H9 (cell line): ENCODE measurements around the gene CHPT1. TPM values are rescaled to one million over a fixed set of nuclear protein-coding genes. Genes with fewer than 3 reads are reported as not detected.

Experiments
- DNase-seq: peaks from one replicate; pipeline ENCODE4 v3.0.0-alpha.2; 2017
- H2AFZ ChIP-seq: one replicate; pipeline ENCODE4 v1.6.1; 2013; ENCODE audit warnings: mild to moderate bottlenecking, low read length, control low read depth, moderate library complexity
- H2AK5ac ChIP-seq: 2 replicates; pipeline ENCODE4 v1.6.1; 2013; ENCODE audit warnings: low read length, control low read depth, mixed read lengths; ENCODE audit not compliant: insufficient read length
- H2BK120ac ChIP-seq: one replicate; pipeline ENCODE4 v1.6.1; 2013; ENCODE audit warnings: low read depth, mild to moderate bottlenecking, low read length, control low read depth, inconsistent platforms; ENCODE audit not compliant: poor library complexity, severe bottlenecking
- H2BK12ac ChIP-seq: 2 replicates; pipeline ENCODE4 v1.6.1; 2013; ENCODE audit warnings: low read length, control low read depth, mixed read lengths, low read depth; ENCODE audit not compliant: insufficient read length
- H2BK15ac ChIP-seq: 2 replicates; pipeline ENCODE4 v1.6.1; 2013; ENCODE audit warnings: low read depth, low read length, control low read depth
- H2BK20ac ChIP-seq: one replicate; pipeline ENCODE4 v1.6.1; 2013; ENCODE audit warnings: low read depth, mild to moderate bottlenecking, low read length, control low read depth, inconsistent platforms; ENCODE audit not compliant: poor library complexity, severe bottlenecking
- H2BK5ac ChIP-seq: 2 replicates; pipeline ENCODE4 v1.6.1; 2013; ENCODE audit warnings: low read length, control low read depth, mixed read lengths; ENCODE audit not compliant: insufficient read length
- H3K14ac ChIP-seq: 2 replicates; pipeline ENCODE4 v1.6.1; 2013; ENCODE audit warnings: low read length, control low read depth; ENCODE audit not compliant: insufficient read depth
- H3K18ac ChIP-seq: 2 replicates; pipeline ENCODE4 v1.6.1; 2013; ENCODE audit warnings: low read depth, mild to moderate bottlenecking, mixed read lengths, low read length, control low read depth; ENCODE audit not compliant: insufficient read length
- H3K23ac ChIP-seq: 2 replicates; pipeline ENCODE4 v1.6.1; 2013; ENCODE audit warnings: low read length, control low read depth, mixed read lengths, low read depth; ENCODE audit not compliant: insufficient read length
- H3K23me2 ChIP-seq: 2 replicates; pipeline ENCODE4 v1.6.1; 2013; ENCODE audit warnings: low read depth, mild to moderate bottlenecking, mixed read lengths, low read length, control low read depth; ENCODE audit not compliant: insufficient read length, poor library complexity, severe bottlenecking
- H3K27ac ChIP-seq: 2 replicates; pipeline ENCODE4 v1.5.1; 2013; ENCODE audit warnings: low read length, control low read depth, mixed read lengths, low read depth; ENCODE audit not compliant: insufficient read length
- H3K27me3 ChIP-seq: 2 replicates; pipeline ENCODE4 v1.6.1; 2013; ENCODE audit warnings: low read length, control low read depth, inconsistent platforms; ENCODE audit not compliant: insufficient read depth
- H3K4ac ChIP-seq: 2 replicates; pipeline ENCODE4 v1.6.1; 2013; ENCODE audit warnings: low read depth, mild to moderate bottlenecking, control low read depth, inconsistent platforms, low read length, moderate library complexity
- H3K4me1 ChIP-seq: 2 replicates; pipeline ENCODE4 v1.6.1; 2013; ENCODE audit warnings: low read length, control low read depth, inconsistent platforms; ENCODE audit not compliant: insufficient read depth
- H3K4me2 ChIP-seq: 2 replicates; pipeline ENCODE4 v1.6.1; 2013; ENCODE audit warnings: low read length, control low read depth, mixed read lengths; ENCODE audit not compliant: insufficient read length, insufficient read depth
- H3K56ac ChIP-seq: 2 replicates; pipeline ENCODE4 v1.6.1; 2013; ENCODE audit warnings: low read depth, mild to moderate bottlenecking, mixed read lengths, low read length, control low read depth; ENCODE audit not compliant: insufficient read length
- H3K79me1 ChIP-seq: 2 replicates; pipeline ENCODE4 v1.6.1; 2013; ENCODE audit warnings: low read depth, mild to moderate bottlenecking, moderate library complexity, low read length, control low read depth, inconsistent platforms; ENCODE audit not compliant: insufficient read depth, poor library complexity, severe bottlenecking
- H3K79me2 ChIP-seq: 2 replicates; pipeline ENCODE4 v1.6.1; 2013; ENCODE audit warnings: low read length, control low read depth, inconsistent platforms; ENCODE audit not compliant: insufficient read depth
- H3K9ac ChIP-seq: 2 replicates; pipeline ENCODE4 v1.6.1; 2013; ENCODE audit warnings: low read length, control low read depth, mixed read lengths; ENCODE audit not compliant: insufficient read length; ENCODE audit errors: extremely low read depth
- H3K9me3 ChIP-seq: one replicate; pipeline ENCODE4 v1.6.1; 2013; ENCODE audit warnings: low read depth, low read length, inconsistent platforms; ENCODE audit not compliant: control insufficient read depth
- H3T11ph ChIP-seq: one replicate; pipeline ENCODE4 v1.6.1; 2013; ENCODE audit warnings: mild to moderate bottlenecking, low read length, control low read depth, inconsistent platforms
- H4K20me1 ChIP-seq: one replicate; pipeline ENCODE4 v1.6.1; 2013; ENCODE audit not compliant: control insufficient read depth, insufficient read length, insufficient read depth
- H4K5ac ChIP-seq: 2 replicates; pipeline ENCODE4 v1.6.1; 2013; ENCODE audit warnings: low read depth, mild to moderate bottlenecking, mixed read lengths, low read length, control low read depth; ENCODE audit not compliant: insufficient read length
- H4K8ac ChIP-seq: replicated peaks from 2 replicates; pipeline ENCODE4 v1.6.1; 2013; ENCODE audit warnings: low read length, control low read depth, mixed read lengths, low read depth; ENCODE audit not compliant: insufficient read length
- H4K91ac ChIP-seq: 2 replicates; pipeline ENCODE4 v1.6.1; 2013; ENCODE audit warnings: low read depth, mild to moderate bottlenecking, moderate library complexity, mixed read lengths, low read length, control low read depth; ENCODE audit not compliant: insufficient read length
- H3K27ac Mint-ChIP-seq, 3 experiments: 2 replicates in 2 of 3; 3 replicates in 1 of 3; pipeline ENCODE4 v1.8.0; 2020 to 2021; ENCODE audit warnings: mixed read lengths in 3 of 3, mild to moderate bottlenecking in 1 of 3, moderate library complexity in 1 of 3
- H3K27me3 Mint-ChIP-seq: 2 replicates; pipeline ENCODE4 v1.8.0; 2021; ENCODE audit warnings: low read depth, mild to moderate bottlenecking, moderate library complexity, mixed read lengths
- H3K36me3 Mint-ChIP-seq, 3 experiments: 2 replicates in 2 of 3; 3 replicates in 1 of 3; pipeline ENCODE4 v1.8.0; 2020 to 2021; ENCODE audit warnings: low read depth in 3 of 3, mixed read lengths in 3 of 3; ENCODE audit not compliant: insufficient read depth in 1 of 3
- H3K4me1 Mint-ChIP-seq, 2 experiments: 2 replicates each; pipeline ENCODE4 v1.8.0; 2020; ENCODE audit warnings: mixed read lengths in 2 of 2
- H3K4me3 Mint-ChIP-seq, 2 experiments: 2 replicates in 1 of 2; 3 replicates in 1 of 2; pipeline ENCODE4 v1.8.0; 2020 to 2021; ENCODE audit warnings: mild to moderate bottlenecking in 2 of 2, mixed read lengths in 2 of 2, moderate library complexity in 1 of 2
- H3K9me3 Mint-ChIP-seq, 2 experiments: 2 replicates in 1 of 2; 3 replicates in 1 of 2; pipeline ENCODE4 v1.8.0; 2020; ENCODE audit warnings: mild to moderate bottlenecking in 2 of 2, mixed read lengths in 2 of 2, moderate library complexity in 1 of 2
- WGBS: extraction: QIAGEN DNeasy Blood & Tissue Kit; methylation state at CpG from one replicate; pipeline ENCODE4 v1.1.7; 2013; ENCODE audit warnings: missing lambda C conversion rate, low lambda C conversion rate, mixed read lengths; ENCODE audit not compliant: insufficient read length; ENCODE audit errors: extremely low coverage; 5-methylcytosine and 5-hydroxymethylcytosine counted together
- total RNA-seq: library from RNA; stranded (reverse); gene quantifications from 2 replicates; pipeline ENCODE4 v1.2.1, GENCODE V29; 2021
- TF ChIP-seq, protein P1 (sequence below): fragments of 200-600 bp; sonication (generic); conservative IDR thresholded peaks from 3 replicates; pipeline ENCODE4 v1.8.0; 2021; ENCODE audit warnings: antibody characterized with exemption, mild to moderate bottlenecking

The CHPT1 gene
- total RNA-seq, 1 experiment from 2014 or later = 17.1 TPM

DNA sequence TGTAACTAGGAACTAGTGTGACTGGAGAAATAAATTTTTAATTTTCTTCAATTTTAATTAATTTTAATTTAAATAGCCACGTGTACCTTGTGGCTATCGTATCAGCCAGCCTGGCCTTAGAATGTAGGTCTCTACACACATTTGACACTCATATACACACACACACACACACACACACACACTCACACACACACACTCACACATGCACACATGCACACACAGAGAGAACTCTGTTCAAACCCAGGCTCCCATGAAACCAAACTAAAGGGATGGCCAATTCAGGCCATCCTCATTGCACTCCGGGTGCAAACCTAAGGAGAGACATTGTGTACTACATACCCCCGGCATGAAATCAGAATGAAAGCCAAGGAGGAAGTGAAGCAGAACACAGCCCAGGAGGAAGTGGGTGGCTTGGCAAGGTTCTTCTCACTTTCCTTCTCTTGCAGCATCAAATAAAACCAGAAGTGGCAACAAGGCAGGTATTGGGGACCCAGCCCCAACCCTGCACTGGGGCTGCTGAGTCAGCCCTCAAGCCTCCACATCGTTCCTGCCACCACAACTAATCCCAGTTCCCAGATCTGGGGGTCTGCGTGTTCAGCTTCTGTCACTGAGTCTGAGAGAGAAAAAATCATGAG lies 26.2 kb upstream of the CHPT1 start:
- no peak overlapping the region for H3T11ph ChIP-seq
- Mint-ChIP-seq H3K27ac (no peak overlapping the region), H3K9me3 (no peaks in the 10 kb centered on the region), H3K27me3 (no peaks in the 10 kb centered on the region), H3K4me1 (peaks cover 5% of the 10 kb centered on the region in 2 experiments), H3K4me3 (no peak overlapping the region), H3K36me3 (no peaks in the 10 kb centered on the region)
- H3K18ac ChIP-seq = no peak overlapping the region
- H2AK5ac ChIP-seq = no peak overlapping the region
- no peak overlapping the region for H4K91ac ChIP-seq
- no peak overlapping the region for H2BK120ac ChIP-seq
- H2BK12ac ChIP-seq = no peak overlapping the region
- no peak for DNase-seq
- no peak overlapping the region for H2AFZ ChIP-seq
- H4K5ac ChIP-seq = no peak overlapping the region
- H3K79me2 ChIP-seq = no peaks in the 10 kb centered on the region
- TF ChIP-seq, protein P1, sequence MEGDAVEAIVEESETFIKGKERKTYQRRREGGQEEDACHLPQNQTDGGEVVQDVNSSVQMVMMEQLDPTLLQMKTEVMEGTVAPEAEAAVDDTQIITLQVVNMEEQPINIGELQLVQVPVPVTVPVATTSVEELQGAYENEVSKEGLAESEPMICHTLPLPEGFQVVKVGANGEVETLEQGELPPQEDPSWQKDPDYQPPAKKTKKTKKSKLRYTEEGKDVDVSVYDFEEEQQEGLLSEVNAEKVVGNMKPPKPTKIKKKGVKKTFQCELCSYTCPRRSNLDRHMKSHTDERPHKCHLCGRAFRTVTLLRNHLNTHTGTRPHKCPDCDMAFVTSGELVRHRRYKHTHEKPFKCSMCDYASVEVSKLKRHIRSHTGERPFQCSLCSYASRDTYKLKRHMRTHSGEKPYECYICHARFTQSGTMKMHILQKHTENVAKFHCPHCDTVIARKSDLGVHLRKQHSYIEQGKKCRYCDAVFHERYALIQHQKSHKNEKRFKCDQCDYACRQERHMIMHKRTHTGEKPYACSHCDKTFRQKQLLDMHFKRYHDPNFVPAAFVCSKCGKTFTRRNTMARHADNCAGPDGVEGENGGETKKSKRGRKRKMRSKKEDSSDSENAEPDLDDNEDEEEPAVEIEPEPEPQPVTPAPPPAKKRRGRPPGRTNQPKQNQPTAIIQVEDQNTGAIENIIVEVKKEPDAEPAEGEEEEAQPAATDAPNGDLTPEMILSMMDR = no peak
- no peak overlapping the region for H4K8ac ChIP-seq
- H3K9me3 ChIP-seq = no peaks in the 10 kb centered on the region
- no peak overlapping the region for H3K4me2 ChIP-seq
- no peaks in the 10 kb centered on the region for H3K23me2 ChIP-seq
- H2BK15ac ChIP-seq = no peak overlapping the region
- 0 out of 2 replicates have a peak, but pooled peaks cover 2% of the 10 kb centered on the region for H3K4me1 ChIP-seq
- H3K79me1 ChIP-seq = no peaks in the 10 kb centered on the region
- no peak overlapping the region for H2BK5ac ChIP-seq
- H3K4ac ChIP-seq = no peak overlapping the region
- H3K9ac ChIP-seq = no peak overlapping the region
- no peak overlapping the region for H3K23ac ChIP-seq
- no peaks in the 10 kb centered on the region for H3K27me3 ChIP-seq
- H3K27ac ChIP-seq = no peak overlapping the region
- no peak overlapping the region for H3K56ac ChIP-seq
- H4K20me1 ChIP-seq = no peaks in the 10 kb centered on the region
- no peak overlapping the region for H2BK20ac ChIP-seq
- H3K14ac ChIP-seq = no peak overlapping the region
- no CpG with 5 or more reads among the region's 6 CpGs for WGBS
